Adrenal gland (tissue), 19 donors: Measurements from ENCODE around the gene PDX1. TPM values are rescaled to one million over a fixed set of nuclear protein-coding genes. Genes with fewer than 3 reads are reported as not detected.
A peak's percentile ranks its signal among the peaks of the same experiment; 100 is the strongest.

Experiments used
- DNase-seq, 7 donors: peaks; one replicate each; pipeline ENCODE4 v3.0.0-alpha.2; 2019 to 2020
- H3K27ac ChIP-seq, 5 donors: fragments of 200-600 bp; sonication (generic) in 4 of 5; 1 replicate in 3 of 5; 2 replicates in 2 of 5; pipeline versions ENCODE4 v1.5.1 to v1.8.0; 2016 to 2020; ENCODE audit warnings: mild to moderate bottlenecking in 1 of 5
- H3K27me3 ChIP-seq: fragments of 200-600 bp; 2 replicates; pipeline ENCODE4 v1.8.0; 2021
- H3K36me3 ChIP-seq, 2 donors: fragments of 200-600 bp; replicated peaks in 1 of 2; 1 replicate in 1 of 2; 2 replicates in 1 of 2; pipeline versions ENCODE4 v1.5.1 to v1.8.0; 2018 to 2022
- H3K4me1 ChIP-seq, 2 donors: fragments of 200-600 bp; replicated peaks in 1 of 2; 1 replicate in 1 of 2; 2 replicates in 1 of 2; pipeline versions ENCODE4 v1.5.1 to v1.8.0; 2018 to 2021
- H3K4me3 ChIP-seq, 4 donors: fragments of 200-600 bp; sonication (generic) in 3 of 4; one replicate each; pipeline ENCODE4 v1.5.1; 2016 to 2018
- H3K9me3 ChIP-seq, 3 donors: fragments of 200-600 bp; sonication (generic) in 1 of 3; replicated peaks in 1 of 3; 1 replicate in 2 of 3; 2 replicates in 1 of 3; pipeline versions ENCODE4 v1.5.1 to v1.8.0; 2016 to 2021
- POLR2A ChIP-seq, 2 donors: fragments of 450-650 bp; IDR thresholded peaks; one replicate each; pipeline ENCODE4 v1.6.1; 2017; ENCODE audit warnings: antibody characterized with exemption in 2 of 2, mild to moderate bottlenecking in 2 of 2, moderate library complexity in 1 of 2
- WGBS, 4 donors: extraction: QIAGEN DNeasy Blood & Tissue Kit in 2 of 4; methylation state at CpG; one replicate each; pipeline versions ENCODE4 v1.1.5 to v1.1.7; 2013 to 2017; 5-methylcytosine and 5-hydroxymethylcytosine counted together
- intact Hi-C, 2 donors: fragments of 100-400 bp; cut with DNase I; formaldehyde crosslinking; loops; one replicate each; pipeline versions ENCODE4 v1.14.1 to v1.15.0; 2022 to 2023
- long read RNA-seq, 10 donors: library from polyadenylated mRNA in 3 of 10; unstranded in 2 of 10; stranded (forward) in 1 of 10; transcript quantifications; one replicate each; pipeline ENCODE4 v2.0.0 and lab custom pipeline, GENCODE V29; 2021 to 2026
- polyA plus RNA-seq, 3 donors: library from polyadenylated mRNA; stranded (reverse); fragments of 200-250 nt in 2 of 3; fragments of 350-450 nt in 1 of 3; fragmentation: Illumina TruSeq in 1 of 3; extraction: RNeasy Lipid Tissue Mini Kit (QIAGEN cat#74804) in 1 of 3; gene quantifications; one replicate each; pipeline ENCODE4 v1.2.3, GENCODE V29; 2013 to 2014
- total RNA-seq, 9 donors: library from RNA; depleted of rRNA in 4 of 9; stranded (reverse); fragments of >200 nt in 4 of 9; fragments of 120-200 nt in 1 of 9; fragmentation: NEBNext Ultra II Directional in 1 of 9; extraction: Animal tissue kit (Norgen Biotek cat#: 25700) in 1 of 9; gene quantifications; one replicate each; pipeline versions ENCODE4 v1.1.0 to v1.2.4, GENCODE V29; 2013 to 2023
- TF ChIP-seq, protein P1 (sequence below), 6 experiments: fragments of 450-650 bp in 4 of 6; fragments of 200-600 bp in 2 of 6; sonication (generic) in 1 of 6; IDR thresholded peaks; 1 replicate in 5 of 6; 2 replicates in 1 of 6; pipeline versions ENCODE4 v1.5.1 to v1.8.0; 2016 to 2021; ENCODE audit warnings: antibody characterized with exemption in 6 of 6, mild to moderate bottlenecking in 2 of 6, moderate library complexity in 1 of 6
- donor health status: healthy with polysubstance abuse.
- donor health status: Bipolar disorder and iron deficiency.
- donor health status: DM: yes; HTN: yes; CAD: no.
- donor health status: DM: no; HTN: no; CAD: no.
- donor health status: DM: no; HTN: no; CAD: no.
- donor health status: DM: yes; HTN: yes; CAD: no.

The PDX1 gene
- not detected for total RNA-seq
- polyA plus RNA-seq = not detected
- long read RNA-seq, donor 1 = 0 reads
- long read RNA-seq, donor 2 = 0 reads
- long read RNA-seq, donor 3 = 0 reads
- long read RNA-seq, donor 4 = 0 reads
- long read RNA-seq, donor 5 = 0 reads
- long read RNA-seq, donor 6 = 0 reads
- long read RNA-seq, donor 7 = 0 reads
- long read RNA-seq, donor 8 = 0 reads
- long read RNA-seq, donor 9 = 0 reads
- long read RNA-seq, donor 10 = 0 reads

DNA sequence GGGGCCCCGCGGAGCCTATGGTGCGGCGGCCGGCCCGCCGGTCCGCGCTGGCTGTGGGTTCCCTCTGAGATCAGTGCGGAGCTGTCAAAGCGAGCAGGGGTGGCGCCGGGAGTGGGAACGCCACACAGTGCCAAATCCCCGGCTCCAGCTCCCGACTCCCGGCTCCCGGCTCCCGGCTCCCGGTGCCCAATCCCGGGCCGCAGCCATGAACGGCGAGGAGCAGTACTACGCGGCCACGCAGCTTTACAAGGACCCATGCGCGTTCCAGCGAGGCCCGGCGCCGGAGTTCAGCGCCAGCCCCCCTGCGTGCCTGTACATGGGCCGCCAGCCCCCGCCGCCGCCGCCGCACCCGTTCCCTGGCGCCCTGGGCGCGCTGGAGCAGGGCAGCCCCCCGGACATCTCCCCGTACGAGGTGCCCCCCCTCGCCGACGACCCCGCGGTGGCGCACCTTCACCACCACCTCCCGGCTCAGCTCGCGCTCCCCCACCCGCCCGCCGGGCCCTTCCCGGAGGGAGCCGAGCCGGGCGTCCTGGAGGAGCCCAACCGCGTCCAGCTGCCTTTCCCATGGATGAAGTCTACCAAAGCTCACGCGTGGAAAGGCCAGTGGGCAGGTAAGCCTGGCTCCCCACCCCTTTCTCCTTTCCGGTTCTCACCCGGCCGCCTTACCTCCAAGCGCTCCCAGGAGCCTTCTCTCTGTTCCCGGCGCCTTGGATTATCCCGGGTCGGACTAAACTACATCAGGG lies at the start of gene PDX1:
TSS of gene PDX1 (plus strand) at position 67 of the 743 bp plus-strand sequence. CDS start at position 206, 139 bp downstream.
- intact Hi-C loops = no loop called here
- H3K4me3 ChIP-seq = peak within 1 kb of the TSS in 2 of 4 donors; percentile 8 to 49
- H3K9me3 ChIP-seq = no peaks in the 10 kb centered on the region
- TF ChIP-seq POLR2A (IDR thresholded peaks at IDR 0.05) = no peak
- TF ChIP-seq, protein P1, sequence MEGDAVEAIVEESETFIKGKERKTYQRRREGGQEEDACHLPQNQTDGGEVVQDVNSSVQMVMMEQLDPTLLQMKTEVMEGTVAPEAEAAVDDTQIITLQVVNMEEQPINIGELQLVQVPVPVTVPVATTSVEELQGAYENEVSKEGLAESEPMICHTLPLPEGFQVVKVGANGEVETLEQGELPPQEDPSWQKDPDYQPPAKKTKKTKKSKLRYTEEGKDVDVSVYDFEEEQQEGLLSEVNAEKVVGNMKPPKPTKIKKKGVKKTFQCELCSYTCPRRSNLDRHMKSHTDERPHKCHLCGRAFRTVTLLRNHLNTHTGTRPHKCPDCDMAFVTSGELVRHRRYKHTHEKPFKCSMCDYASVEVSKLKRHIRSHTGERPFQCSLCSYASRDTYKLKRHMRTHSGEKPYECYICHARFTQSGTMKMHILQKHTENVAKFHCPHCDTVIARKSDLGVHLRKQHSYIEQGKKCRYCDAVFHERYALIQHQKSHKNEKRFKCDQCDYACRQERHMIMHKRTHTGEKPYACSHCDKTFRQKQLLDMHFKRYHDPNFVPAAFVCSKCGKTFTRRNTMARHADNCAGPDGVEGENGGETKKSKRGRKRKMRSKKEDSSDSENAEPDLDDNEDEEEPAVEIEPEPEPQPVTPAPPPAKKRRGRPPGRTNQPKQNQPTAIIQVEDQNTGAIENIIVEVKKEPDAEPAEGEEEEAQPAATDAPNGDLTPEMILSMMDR (IDR thresholded peaks at IDR 0.05) = no peak
- WGBS, 4 donors = 1 to 2% (median 2%) methylated on average over 9 to 76 of the region's 76 CpGs
- peaks cover 98% of the 10 kb centered on the region for H3K27me3 ChIP-seq
- no peaks in the 10 kb centered on the region for H3K36me3 ChIP-seq
- H3K4me1 ChIP-seq = peaks cover 13 to 25% of the 10 kb centered on the region in 2 donors
- no peak within 1 kb of the TSS for H3K27ac ChIP-seq
- DNase-seq = peak in 2 of 7 donors; percentile 15 to 23

DNA sequence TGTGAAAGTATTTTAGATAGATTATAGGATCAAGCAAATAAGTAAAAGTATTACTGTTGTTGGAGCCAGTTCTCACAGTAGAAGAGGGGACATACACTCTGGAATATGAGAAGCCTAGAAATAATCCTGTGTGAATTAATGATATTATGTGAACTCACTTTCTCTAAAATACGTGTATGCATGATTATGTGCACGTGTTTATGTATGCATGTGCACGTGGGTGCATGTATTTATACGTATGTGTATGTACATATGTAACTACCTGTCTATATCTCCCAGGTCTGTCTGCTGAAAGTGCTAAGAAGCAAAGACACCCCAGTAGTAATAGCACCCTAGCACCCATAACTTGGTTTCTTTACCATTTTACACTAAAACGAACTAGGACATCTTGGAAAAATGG lies 41.5 kb upstream of the PDX1 start:
- no peaks in the 10 kb centered on the region for H3K36me3 ChIP-seq
- H3K4me1 ChIP-seq = no peaks in the 10 kb centered on the region
- no peak overlapping the region for H3K4me3 ChIP-seq
- no peak for DNase-seq
- intact Hi-C loops = no loop called here
- no peak for TF ChIP-seq POLR2A (IDR thresholded peaks at IDR 0.05)
- TF ChIP-seq, protein P1 (IDR thresholded peaks at IDR 0.05) = no peak
- peaks cover 18% of the 10 kb centered on the region for H3K27me3 ChIP-seq
- 68 to 76% (median 73%) methylated on average over 5 of the region's 5 CpGs for WGBS, 4 donors
- no peaks in the 10 kb centered on the region for H3K9me3 ChIP-seq
- no peak overlapping the region for H3K27ac ChIP-seq

DNA sequence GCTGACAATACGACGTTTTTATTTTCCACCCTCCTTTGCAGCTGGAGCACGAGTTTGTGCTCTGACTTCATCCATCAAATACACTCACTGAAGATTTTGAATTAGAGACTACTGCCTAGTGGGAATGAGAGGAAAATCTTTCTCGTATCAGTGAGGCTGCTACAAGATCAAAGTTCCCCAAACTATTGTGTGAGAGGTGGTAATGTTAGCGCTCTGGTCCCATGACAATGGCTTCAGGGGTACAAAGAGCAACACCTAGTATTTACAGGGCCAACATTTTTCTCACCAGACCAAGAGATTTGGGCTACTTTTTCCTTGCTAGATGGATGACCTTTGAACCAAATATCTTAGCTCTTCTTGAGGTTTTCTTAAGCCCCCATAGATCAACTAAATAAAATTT lies 30.3 kb upstream of the PDX1 start:
- no peaks in the 10 kb centered on the region for H3K4me1 ChIP-seq
- WGBS, 4 donors = 17 to 30% (median 29%) methylated on average over 5 of the region's 5 CpGs
- H3K27me3 ChIP-seq = no peaks in the 10 kb centered on the region
- DNase-seq = no peak
- intact Hi-C loops = no loop called here
- no peak for TF ChIP-seq POLR2A (IDR thresholded peaks at IDR 0.05)
- TF ChIP-seq, protein P1 (IDR thresholded peaks at IDR 0.05) = no peak
- H3K27ac ChIP-seq = no peak overlapping the region
- no peaks in the 10 kb centered on the region for H3K36me3 ChIP-seq
- peaks cover 0 to 4% (median 0%) of the 10 kb centered on the region in 3 donors for H3K9me3 ChIP-seq
- H3K4me3 ChIP-seq = no peak overlapping the region

DNA sequence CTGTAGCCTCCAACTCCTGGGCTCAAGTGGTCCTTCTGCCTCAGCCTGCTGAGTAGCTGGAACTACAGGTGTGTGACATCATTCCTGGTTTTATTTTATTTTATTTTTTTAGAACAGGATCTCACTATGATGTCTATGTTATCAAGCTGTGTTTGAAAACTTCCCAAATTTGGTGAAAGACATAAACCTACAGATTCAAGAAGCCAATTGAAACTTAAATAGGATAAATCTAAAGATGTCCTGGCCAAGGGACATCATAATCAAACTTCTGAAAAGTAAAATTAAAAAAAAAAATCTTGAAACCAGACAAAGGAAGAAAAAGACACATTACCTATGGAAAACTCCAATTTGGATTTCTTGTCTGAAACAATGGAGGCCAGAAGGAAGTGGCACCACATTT lies 23.1 kb upstream of the PDX1 start:
- H3K27me3 ChIP-seq = peaks cover 4% of the 10 kb centered on the region
- DNase-seq = no peak
- intact Hi-C loops = no loop called here
- H3K9me3 ChIP-seq = peaks cover 0 to 4% (median 0%) of the 10 kb centered on the region in 3 donors
- TF ChIP-seq, protein P1 (IDR thresholded peaks at IDR 0.05) = no peak
- no peak for TF ChIP-seq POLR2A (IDR thresholded peaks at IDR 0.05)
- H3K27ac ChIP-seq = no peak overlapping the region
- H3K4me3 ChIP-seq = no peak overlapping the region
- H3K4me1 ChIP-seq = no peaks in the 10 kb centered on the region
- no peaks in the 10 kb centered on the region for H3K36me3 ChIP-seq
